Occipital lobe (tissue), 2 donors: ENCODE results near the gene CWC22. TPM values are rescaled to one million over a fixed set of nuclear protein-coding genes. Genes with fewer than 3 reads are reported as not detected.
"Not testable (repeated sequence)": the region's sequence is repeated elsewhere in the genome, so short reads cannot be mapped to it uniquely, and the experiment has no call there.

ENCODE experiments used
- DNase-seq: peaks from one replicate; lab custom pipeline; 2025; lab: John Stamatoyannopoulos, UW
- total RNA-seq: library from RNA; depleted of rRNA; stranded (reverse); fragments of >200 nt; gene quantifications from one replicate; pipeline ENCODE4 v1.2.3, GENCODE V29; 2014

Gene CWC22
- 27.6 TPM for total RNA-seq

- DNase-seq = peak; percentile 78
These were observed at the start of gene CWC22 for GRCh38 chr2:180006781-180007579. CWC22 (minus strand) TSS chr2:180007297; CDS start chr2:179993341, 13,956 bp downstream.

- no peak for DNase-seq
These were observed 49.4 kb upstream of the CWC22 start for GRCh38 chr2:180056367-180057118.

GRCh38 chr2:180054576-180054975 is 47.5 kb upstream of the CWC22 start:
- DNase-seq = not testable (repeated sequence)

- DNase-seq = no peak
These were observed 43.1 kb upstream of the CWC22 start for GRCh38 chr2:180050246-180050645.

- no peak for DNase-seq
These were observed 41.2 kb upstream of the CWC22 start for GRCh38 chr2:180048251-180048650.

GRCh38 chr2:180046776-180047175 is 39.7 kb upstream of the CWC22 start:
- DNase-seq = no peak

GRCh38 chr2:180046202-180046601 is 39.1 kb upstream of the CWC22 start:
- no peak for DNase-seq

GRCh38 chr2:180040146-180040925 is 33.2 kb upstream of the CWC22 start:
- no peak for DNase-seq

GRCh38 chr2:180038997-180039396 is 31.9 kb upstream of the CWC22 start:
- DNase-seq = no peak

- no peak for DNase-seq
These were observed 27.1 kb upstream of the CWC22 start for GRCh38 chr2:180033993-180034894.

- no peak for DNase-seq
These were observed 22.5 kb upstream of the CWC22 start for GRCh38 chr2:180029575-180029974.

GRCh38 chr2:180021850-180022249 is 14.8 kb upstream of the CWC22 start:
- DNase-seq = no peak

GRCh38 chr2:180017784-180018183 is 10.7 kb upstream of the CWC22 start:
- no peak for DNase-seq

GRCh38 chr2:180016937-180017336 is 9.8 kb upstream of the CWC22 start:
- no peak for DNase-seq

GRCh38 chr2:180015951-180016709 is 9.0 kb upstream of the CWC22 start:
- no peak for DNase-seq

GRCh38 chr2:180012523-180012922 is 5.4 kb upstream of the CWC22 start:
- DNase-seq = no peak

GRCh38 chr2:180010701-180011100 is 3.6 kb upstream of the CWC22 start:
- no peak for DNase-seq

GRCh38 chr2:180006231-180006630 is 866 bp downstream of the CWC22 start:
- DNase-seq = no peak

GRCh38 chr2:180005465-180005864 is 1.6 kb downstream of the CWC22 start:
- DNase-seq = not testable (repeated sequence)

- DNase-seq = no peak
These were observed 2.4 kb downstream of the CWC22 start for GRCh38 chr2:180004731-180005130.
